HepG2 (cell line): ENCODE results near the gene INAFM2. TPM values are rescaled to one million over a fixed set of nuclear protein-coding genes. Genes with fewer than 3 reads are reported as not detected.

Experiments used
- ASH2L ChIP-seq: fragments of 300-600, 200-600 bp; sonication (generic); IDR thresholded peaks from 2 replicates; pipeline ENCODE4 v1.7.0; 2017; ENCODE audit warnings: low read depth, mild to moderate bottlenecking, moderate library complexity, mixed read lengths, low read length; ENCODE audit not compliant: insufficient read length
- CBX2 ChIP-seq, 2 experiments: fragments of 200-600 bp in 1 of 2; sonication (generic); formaldehyde crosslinking in 1 of 2; IDR thresholded peaks; 2 replicates each; pipeline versions ENCODE4 v1.7.0 to v1.8.1; 2018 to 2022; ENCODE audit warnings: low read depth in 2 of 2, low read length in 1 of 2, mild to moderate bottlenecking in 1 of 2, missing genetic modification reagents in 1 of 2
- CEBPZ ChIP-seq: IDR thresholded peaks from 2 replicates; pipeline ENCODE4 v1.6.1; 2012; ENCODE audit warnings: low read length, improper control_type of control experiment
- FOSL2 ChIP-seq: sonication (generic); formaldehyde crosslinking; IDR thresholded peaks from 2 replicates; pipeline ENCODE4 v1.4.0; 2020; ENCODE audit warnings: missing genetic modification reagents
- GZF1 ChIP-seq: sonication (generic); formaldehyde crosslinking; IDR thresholded peaks from 2 replicates; pipeline ENCODE4 v1.5.1; 2020; ENCODE audit warnings: mild to moderate bottlenecking, missing genetic modification reagents
- HNF1B ChIP-seq: sonication (generic); formaldehyde crosslinking; IDR thresholded peaks from 2 replicates; pipeline ENCODE4 v1.5.1; 2020; ENCODE audit warnings: mild to moderate bottlenecking, moderate library complexity, missing genetic modification reagents
- NFKBIZ ChIP-seq: IDR thresholded peaks from 2 replicates; pipeline ENCODE4 v1.6.1; 2018; ENCODE audit warnings: missing genetic modification reagents, missing compliant biosample characterization
- NRL ChIP-seq: sonication (generic); formaldehyde crosslinking; IDR thresholded peaks from 2 replicates; pipeline ENCODE4 v1.5.0; 2020; ENCODE audit warnings: missing genetic modification reagents, mild to moderate bottlenecking, moderate library complexity, borderline replicate concordance
- SP2 ChIP-seq: sonication (generic); formaldehyde crosslinking; IDR thresholded peaks from 2 replicates; pipeline ENCODE4 v1.5.1; 2020; ENCODE audit warnings: mild to moderate bottlenecking, missing genetic modification reagents
- YEATS4 ChIP-seq: sonication (generic); formaldehyde crosslinking; IDR thresholded peaks from 2 replicates; pipeline ENCODE4 v1.4.0; 2020; ENCODE audit warnings: missing genetic modification reagents, borderline replicate concordance
- ZBTB33 ChIP-seq: sonication (generic); formaldehyde crosslinking; IDR thresholded peaks from 2 replicates; pipeline ENCODE4 v1.4.0; 2020; ENCODE audit warnings: missing genetic modification reagents
- ZKSCAN5 ChIP-seq: sonication (generic); formaldehyde crosslinking; IDR thresholded peaks from 2 replicates; pipeline ENCODE4 v1.5.1; 2020; ENCODE audit warnings: mild to moderate bottlenecking, missing genetic modification reagents
- ZNF101 ChIP-seq: sonication (generic); formaldehyde crosslinking; IDR thresholded peaks from 2 replicates; pipeline ENCODE4 v1.4.0; 2020; ENCODE audit warnings: mild to moderate bottlenecking, low read depth, missing genetic modification reagents, borderline replicate concordance
- ZNF512B ChIP-seq: sonication (generic); formaldehyde crosslinking; IDR thresholded peaks from 2 replicates; pipeline ENCODE4 v1.5.1; 2020; ENCODE audit warnings: missing genetic modification reagents, mild to moderate bottlenecking, borderline replicate concordance
- ZNF530 ChIP-seq: sonication (generic); formaldehyde crosslinking; IDR thresholded peaks from 2 replicates; pipeline ENCODE4 v1.5.0; 2020; ENCODE audit warnings: low read depth, mild to moderate bottlenecking, missing genetic modification reagents
- ZNF543 ChIP-seq: sonication (generic); formaldehyde crosslinking; IDR thresholded peaks from 2 replicates; pipeline ENCODE4 v1.4.0; 2020; ENCODE audit warnings: mild to moderate bottlenecking, missing genetic modification reagents
- ZNF562 ChIP-seq: sonication (generic); formaldehyde crosslinking; IDR thresholded peaks from 2 replicates; pipeline ENCODE4 v1.8.0; 2022; ENCODE audit warnings: missing genetic modification reagents, borderline replicate concordance
- ZNF772 ChIP-seq: sonication (generic); formaldehyde crosslinking; IDR thresholded peaks from 2 replicates; pipeline ENCODE4 v1.5.0; 2020; ENCODE audit warnings: mild to moderate bottlenecking, missing genetic modification reagents
- ZSCAN29 ChIP-seq: sonication (generic); formaldehyde crosslinking; conservative IDR thresholded peaks from 2 replicates; pipeline ENCODE4 v1.4.0; 2020; ENCODE audit warnings: mild to moderate bottlenecking, missing genetic modification reagents
- polyA plus RNA-seq, 8 experiments: library from polyadenylated mRNA; depleted of rRNA in 3 of 8; stranded (reverse) in 7 of 8; unstranded in 1 of 8; fragments of >200 nt; fragmentation: Illumina TruSeq in 4 of 8; extraction: Trizol in 4 of 8; gene quantifications; 2 replicates each; pipeline versions ENCODE4 v1.2.1 to v1.2.3, GENCODE V29; 2011 to 2016; ENCODE audit warnings: low read depth in 4 of 8, missing spikeins in 1 of 8, mixed read lengths in 1 of 8; ENCODE audit not compliant: insufficient read depth in 1 of 8
- total RNA-seq, 5 experiments: library from RNA; depleted of rRNA; stranded (reverse); fragments of >200 nt; fragmentation: Illumina TruSeq; extraction: Trizol; gene quantifications; 2 replicates each; pipeline ENCODE4 v1.2.3, GENCODE V29; 2016; ENCODE audit warnings: low read depth in 1 of 5

INAFM2 gene
- total and polyA plus RNA-seq, 2 of the 13 experiments (the other 11 are each of a cell fraction or from before 2014, with no cell fraction given): 5.5 to 6.5 TPM

- no peak for TF ChIP-seq ZNF512B
- no peak for TF ChIP-seq ZBTB33 (CRISPR knock-in tag)
- no peak for TF ChIP-seq ZNF562
- TF ChIP-seq ZNF530 (CRISPR knock-in tag): no peak
- no peak for TF ChIP-seq ZNF101 (CRISPR knock-in tag)
- no peak for TF ChIP-seq ZNF543 (CRISPR knock-in tag)
- TF ChIP-seq CBX2 (IDR thresholded peaks at IDR 0.05; ENCODE audit: low read depth, low read length): no peak
- TF ChIP-seq CBX2 (CRISPR knock-in tag; IDR thresholded peaks at IDR 0.05; ENCODE audit: low read depth): no peak
- no peak for TF ChIP-seq ZSCAN29 (CRISPR knock-in tag)
- no peak for TF ChIP-seq ASH2L
- TF ChIP-seq ZKSCAN5: no peak
- TF ChIP-seq FOSL2 (CRISPR knock-in tag): no peak
- no peak for TF ChIP-seq NFKBIZ
- no peak for TF ChIP-seq HNF1B
- no peak for TF ChIP-seq SP2 (CRISPR knock-in tag)
- no peak for TF ChIP-seq CEBPZ
- TF ChIP-seq GZF1: no peak
- no peak for TF ChIP-seq YEATS4
- TF ChIP-seq ZNF772 (CRISPR knock-in tag): no peak
- no peak for TF ChIP-seq NRL (CRISPR knock-in tag)
These were observed 41.2 kb upstream of the INAFM2 start (continued) for GRCh38 chr15:40282147-40282868.
